Measurements from ENCODE around the gene NETO2.

Gene NETO2

GRCh38 chr16:47142821-47143676, 696 bp downstream of the NETO2 start:
- peak; percentile 49 for TF ChIP-seq FOXP2 (optimal IDR thresholded peaks at IDR 0.05; ENCODE audit: borderline replicate concordance, extremely low read depth, extremely low read length, insufficient read depth)
- peak; percentile 12; the same call in 1 of the 2 replicates for TF ChIP-seq POLR2AphosphoS5 (IDR thresholded peaks at IDR 0.05; ENCODE audit: low read depth, low read length)
- TF ChIP-seq SIN3A (IDR thresholded peaks at IDR 0.05; ENCODE audit: borderline replicate concordance, insufficient read depth, low read length): no peak

GRCh38 chr16:47142486-47142820, 1.3 kb downstream of the NETO2 start:
- TF ChIP-seq POLR2AphosphoS5 (IDR thresholded peaks at IDR 0.05; ENCODE audit: low read depth, low read length) (no peak), REST (IDR thresholded peaks at IDR 0.05; ENCODE audit: insufficient read depth in 1 of 2, low read depth in 2 of 2, low read length in 2 of 2) (no peak), FOXP2 (optimal IDR thresholded peaks at IDR 0.05; ENCODE audit: borderline replicate concordance, extremely low read depth, extremely low read length, insufficient read depth) (no peak), TAF1 (IDR thresholded peaks at IDR 0.05; ENCODE audit: borderline replicate concordance, insufficient read depth, low read length) (no peak), SIN3A (IDR thresholded peaks at IDR 0.05; ENCODE audit: borderline replicate concordance, insufficient read depth, low read length) (no peak)

- no peak for TF ChIP-seq TAF1 (IDR thresholded peaks at IDR 0.05; ENCODE audit: borderline replicate concordance, insufficient read depth, low read length)
- peak; percentile 30; the same call in 1 of the 2 replicates for TF ChIP-seq SIN3A (IDR thresholded peaks at IDR 0.05; ENCODE audit: borderline replicate concordance, insufficient read depth, low read length)
Observed at GRCh38 chr16:47141773-47142485, 1.8 kb downstream of the NETO2 start.

- TF ChIP-seq TAF1 (IDR thresholded peaks at IDR 0.05; ENCODE audit: borderline replicate concordance, insufficient read depth, low read length) (no peak), SIN3A (IDR thresholded peaks at IDR 0.05; ENCODE audit: borderline replicate concordance, insufficient read depth, low read length) (no peak), POLR2AphosphoS5 (IDR thresholded peaks at IDR 0.05; ENCODE audit: low read depth, low read length) (no peak), REST (IDR thresholded peaks at IDR 0.05; ENCODE audit: insufficient read depth in 1 of 2, low read depth in 2 of 2, low read length in 2 of 2) (no peak), FOXP2 (optimal IDR thresholded peaks at IDR 0.05; ENCODE audit: borderline replicate concordance, extremely low read depth, extremely low read length, insufficient read depth) (no peak)
Observed at GRCh38 chr16:47140686-47141085, 3.1 kb downstream of the NETO2 start.

GRCh38 chr16:47139561-47140185, 4.1 kb downstream of the NETO2 start:
- TF ChIP-seq FOXP2 (optimal IDR thresholded peaks at IDR 0.05; ENCODE audit: borderline replicate concordance, extremely low read depth, extremely low read length, insufficient read depth) (no peak), SIN3A (IDR thresholded peaks at IDR 0.05; ENCODE audit: borderline replicate concordance, insufficient read depth, low read length) (no peak), REST (IDR thresholded peaks at IDR 0.05; ENCODE audit: insufficient read depth in 1 of 2, low read depth in 2 of 2, low read length in 2 of 2) (no peak), TAF1 (IDR thresholded peaks at IDR 0.05; ENCODE audit: borderline replicate concordance, insufficient read depth, low read length) (no peak), POLR2AphosphoS5 (IDR thresholded peaks at IDR 0.05; ENCODE audit: low read depth, low read length) (no peak)
